ENCODE data around the gene CARTPT. TPM values are rescaled to one million over a fixed set of nuclear protein-coding genes. Genes with fewer than 3 reads are reported as not detected.

CARTPT gene
- total and polyA plus RNA-seq, 2 experiments from 2014 or later = not detected

DNA sequence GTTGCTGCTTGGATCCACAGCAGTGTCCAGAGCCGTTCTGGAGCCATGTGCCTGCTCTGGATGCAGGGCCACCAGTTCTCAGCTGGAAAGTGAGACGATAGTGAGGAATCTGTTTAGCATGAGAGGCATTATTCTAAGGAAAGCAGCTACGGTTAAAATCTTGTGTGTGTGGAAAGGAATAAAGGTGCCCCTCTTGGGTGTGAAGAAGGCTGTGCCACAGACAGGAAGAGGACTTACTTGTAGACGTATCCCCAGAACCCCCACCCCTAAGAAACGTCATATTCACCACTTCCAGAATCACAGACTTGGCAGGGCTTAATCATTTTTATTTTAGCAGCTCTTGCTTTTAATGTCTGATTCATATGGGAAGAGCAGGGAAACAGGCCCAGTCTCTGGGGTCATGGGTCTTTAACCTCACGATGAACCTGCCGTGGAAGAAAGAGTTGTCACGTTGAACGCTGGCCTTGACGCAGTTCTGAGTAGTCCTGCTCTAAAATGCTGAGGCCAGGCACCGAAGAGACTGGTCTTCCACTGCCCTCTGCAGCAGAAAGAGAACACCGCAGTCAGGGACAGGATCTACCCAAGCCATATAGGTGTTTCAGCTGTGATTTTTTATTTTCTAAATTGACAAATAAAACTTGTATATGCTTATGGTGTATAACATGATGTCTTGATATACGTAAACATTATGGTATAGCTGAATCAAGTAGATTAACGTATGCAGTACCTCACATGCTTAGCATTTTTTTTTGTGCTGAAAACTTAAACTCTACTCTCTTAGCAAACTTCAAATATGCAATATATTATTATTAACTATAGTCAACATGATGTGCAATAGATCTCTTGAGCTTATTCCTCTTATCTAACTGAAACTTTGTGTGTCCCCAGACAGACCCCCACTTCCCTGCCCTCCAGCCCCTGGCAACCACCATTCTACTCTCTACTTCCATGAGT is 38.8 kb downstream of the CARTPT start:
- Histone ChIP-seq H3K9me3 (ENCODE audit: low read depth) (no peaks in the 10 kb centered on the region), H3K27me3 (no peaks in the 10 kb centered on the region), H3K4me3 (no peak overlapping the region), H3K27ac (no peak overlapping the region), H3K4me1 (ENCODE audit: low read depth) (no peaks in the 10 kb centered on the region), H3K36me3 (no peaks in the 10 kb centered on the region)
- TF ChIP-seq CTCF (IDR thresholded peaks at IDR 0.05; ENCODE audit: low read depth, low read length) = peak; percentile 83
- peak; percentile 71 to 80 for DNase-seq (ENCODE audit: low read depth in 1 of 2, low spot score in 1 of 2)

- no peaks in the 10 kb centered on the region for H3K36me3 ChIP-seq
- TF ChIP-seq CTCF (IDR thresholded peaks at IDR 0.05; ENCODE audit: low read depth, low read length) = no peak
- no peak overlapping the region for H3K27ac ChIP-seq
- H3K4me1 ChIP-seq (ENCODE audit: low read depth) = no peaks in the 10 kb centered on the region
- H3K9me3 ChIP-seq (ENCODE audit: low read depth) = no peaks in the 10 kb centered on the region
- no peaks in the 10 kb centered on the region for H3K27me3 ChIP-seq
- no peak for DNase-seq (ENCODE audit: low read depth in 1 of 2, low spot score in 1 of 2)
- H3K4me3 ChIP-seq = no peak overlapping the region
Measured at GRCh38 chr5:71762826-71763225, 43.8 kb downstream of the CARTPT start.

- no peaks in the 10 kb centered on the region for H3K36me3 ChIP-seq
- no peaks in the 10 kb centered on the region for H3K27me3 ChIP-seq
- H3K4me1 ChIP-seq (ENCODE audit: low read depth) = no peaks in the 10 kb centered on the region
- no peak for DNase-seq (ENCODE audit: low read depth in 1 of 2, low spot score in 1 of 2)
- TF ChIP-seq CTCF (IDR thresholded peaks at IDR 0.05; ENCODE audit: low read depth, low read length) = no peak
- no peak overlapping the region for H3K4me3 ChIP-seq
- H3K9me3 ChIP-seq (ENCODE audit: low read depth) = no peaks in the 10 kb centered on the region
- no peak overlapping the region for H3K27ac ChIP-seq
Measured at GRCh38 chr5:71767661-71768060, 48.6 kb downstream of the CARTPT start.

DNA sequence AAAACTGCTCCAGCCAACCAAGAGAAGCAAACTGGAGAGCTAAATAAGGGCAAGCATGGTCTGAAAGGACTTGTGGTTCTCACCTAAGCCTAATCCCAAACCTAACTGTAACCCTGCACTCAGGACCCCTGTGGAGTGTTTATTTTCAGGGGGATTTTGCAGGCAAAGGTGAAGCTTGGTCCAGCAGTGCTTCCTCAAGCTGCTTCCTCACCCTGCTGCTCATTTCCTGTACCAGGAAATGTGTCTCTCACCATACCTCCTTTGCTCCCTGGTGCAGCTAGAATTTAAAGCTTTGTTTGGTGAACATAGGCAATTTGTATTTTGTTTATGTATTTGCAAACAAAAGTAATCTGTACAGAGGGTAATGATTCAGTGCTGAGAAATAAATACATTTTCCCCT is 50.2 kb downstream of the CARTPT start:
- Histone ChIP-seq H3K4me3 (no peak overlapping the region), H3K27ac (no peak overlapping the region), H3K27me3 (no peaks in the 10 kb centered on the region), H3K4me1 (ENCODE audit: low read depth) (no peaks in the 10 kb centered on the region), H3K9me3 (ENCODE audit: low read depth) (no peaks in the 10 kb centered on the region), H3K36me3 (no peaks in the 10 kb centered on the region)
- TF ChIP-seq CTCF (IDR thresholded peaks at IDR 0.05; ENCODE audit: low read depth, low read length) = no peak
- DNase-seq (ENCODE audit: low read depth in 1 of 2, low spot score in 1 of 2) = no peak

DNA sequence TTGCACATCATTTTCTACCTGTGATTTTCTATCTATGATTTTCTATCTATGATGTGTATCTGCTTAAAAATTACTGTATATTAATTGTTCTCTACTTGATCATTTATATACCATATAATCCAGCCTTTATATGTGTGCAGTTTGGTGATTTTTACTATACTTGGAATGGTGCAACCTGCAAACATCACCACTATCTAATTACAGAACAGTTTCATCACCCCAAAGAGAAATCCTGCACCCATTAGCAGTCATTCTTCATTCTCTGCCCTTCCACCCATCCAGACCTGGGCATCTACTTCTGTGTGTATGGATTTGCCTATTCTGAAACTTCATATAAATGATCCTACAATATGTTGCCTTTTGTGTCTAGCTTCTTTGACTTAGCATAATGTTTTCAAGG is 51.3 kb downstream of the CARTPT start:
- no peaks in the 10 kb centered on the region for H3K9me3 ChIP-seq (ENCODE audit: low read depth)
- no peaks in the 10 kb centered on the region for H3K4me1 ChIP-seq (ENCODE audit: low read depth)
- no peak overlapping the region for H3K27ac ChIP-seq
- H3K27me3 ChIP-seq = no peaks in the 10 kb centered on the region
- TF ChIP-seq CTCF (IDR thresholded peaks at IDR 0.05; ENCODE audit: low read depth, low read length) = no peak
- no peak overlapping the region for H3K4me3 ChIP-seq
- no peaks in the 10 kb centered on the region for H3K36me3 ChIP-seq
- DNase-seq (ENCODE audit: low read depth in 1 of 2, low spot score in 1 of 2) = no peak

Other genes with a start within 250 kb of the CARTPT start
- gene MCCC2, start 131.9 kb upstream of the CARTPT start, total RNA-seq = 56.7 and 59.9 TPM in 2 replicates
- gene MCCC2, start 131.9 kb upstream of the CARTPT start, polyA plus RNA-seq = 47.2 and 48.5 TPM in 2 replicates

All from cardiac muscle cell (in vitro differentiated cells and primary cell).